Measurements from ENCODE around the gene BRD7.

DNA sequence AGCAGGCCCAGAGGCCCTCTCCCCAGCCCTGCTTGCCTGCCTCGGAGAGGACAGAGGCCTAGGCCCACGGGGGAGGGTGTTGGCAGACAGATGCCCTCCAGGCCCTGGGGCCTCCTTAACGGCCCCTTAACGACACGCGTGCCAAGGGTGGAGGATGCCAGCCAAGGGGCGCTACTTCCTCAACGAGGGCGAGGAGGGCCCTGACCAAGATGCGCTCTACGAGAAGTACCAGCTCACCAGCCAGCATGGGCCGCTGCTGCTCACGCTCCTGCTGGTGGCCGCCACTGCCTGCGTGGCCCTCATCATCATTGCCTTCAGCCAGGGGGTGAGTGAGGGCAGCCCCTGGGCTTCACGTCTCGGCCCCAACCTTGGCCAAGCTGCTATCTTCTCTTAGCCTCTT is 80.8 kb downstream of the BRD7 start:
- TF ChIP-seq, protein P1, sequence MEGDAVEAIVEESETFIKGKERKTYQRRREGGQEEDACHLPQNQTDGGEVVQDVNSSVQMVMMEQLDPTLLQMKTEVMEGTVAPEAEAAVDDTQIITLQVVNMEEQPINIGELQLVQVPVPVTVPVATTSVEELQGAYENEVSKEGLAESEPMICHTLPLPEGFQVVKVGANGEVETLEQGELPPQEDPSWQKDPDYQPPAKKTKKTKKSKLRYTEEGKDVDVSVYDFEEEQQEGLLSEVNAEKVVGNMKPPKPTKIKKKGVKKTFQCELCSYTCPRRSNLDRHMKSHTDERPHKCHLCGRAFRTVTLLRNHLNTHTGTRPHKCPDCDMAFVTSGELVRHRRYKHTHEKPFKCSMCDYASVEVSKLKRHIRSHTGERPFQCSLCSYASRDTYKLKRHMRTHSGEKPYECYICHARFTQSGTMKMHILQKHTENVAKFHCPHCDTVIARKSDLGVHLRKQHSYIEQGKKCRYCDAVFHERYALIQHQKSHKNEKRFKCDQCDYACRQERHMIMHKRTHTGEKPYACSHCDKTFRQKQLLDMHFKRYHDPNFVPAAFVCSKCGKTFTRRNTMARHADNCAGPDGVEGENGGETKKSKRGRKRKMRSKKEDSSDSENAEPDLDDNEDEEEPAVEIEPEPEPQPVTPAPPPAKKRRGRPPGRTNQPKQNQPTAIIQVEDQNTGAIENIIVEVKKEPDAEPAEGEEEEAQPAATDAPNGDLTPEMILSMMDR (conservative IDR thresholded peaks at IDR 0.05; ENCODE audit: low read depth, low read length): no peak
- no peak for TF ChIP-seq EZH2 (IDR thresholded peaks at IDR 0.05; ENCODE audit: low read length, unreplicated experiment)

Measured in PC-3 (cell line).